Measurements from ENCODE around the gene BFSP1. TPM values are rescaled to one million over a fixed set of nuclear protein-coding genes. Genes with fewer than 3 reads are reported as not detected.

The BFSP1 gene
- total RNA-seq, 2 donors from 2014 or later: 0.14 to 0.20 TPM

GRCh38 chr20:17565169-17565845 is 34.1 kb upstream of the BFSP1 start:
- no peaks in the 10 kb centered on the region for H3K9me3 Mint-ChIP-seq
- no peak for DNase-seq (ENCODE audit: low spot score)

GRCh38 chr20:17562804-17563305 is 31.7 kb upstream of the BFSP1 start:
- ATAC-seq (no peak), DNase-seq (ENCODE audit: low spot score) (no peak)
- peaks cover 15 to 21% of the 10 kb centered on the region in 2 donors for H3K4me1 Mint-ChIP-seq (ENCODE audit: low read depth in 2 of 2)
- no peak overlapping the region for H3K27ac Mint-ChIP-seq
- H3K4me3 Mint-ChIP-seq: no peak overlapping the region
- no peaks in the 10 kb centered on the region for H3K9me3 Mint-ChIP-seq
- H3K36me3 Mint-ChIP-seq: no peaks in the 10 kb centered on the region
- peaks cover 10 to 17% of the 10 kb centered on the region in 2 donors for H3K27me3 Mint-ChIP-seq

More at GRCh38 chr20:17565169-17565845, 34.1 kb upstream of the BFSP1 start:
- Mint-ChIP-seq H3K4me1 (ENCODE audit: low read depth in 2 of 2) (peaks cover 9 to 13% of the 10 kb centered on the region in 2 donors), H3K36me3 (no peaks in the 10 kb centered on the region), H3K27me3 (peaks cover 10 to 18% of the 10 kb centered on the region in 2 donors), H3K4me3 (no peak overlapping the region), H3K27ac (no peak overlapping the region)
- no peak for ATAC-seq

GRCh38 chr20:17560344-17561074 is 29.3 kb upstream of the BFSP1 start:
- DNase-seq (ENCODE audit: low spot score) (no peak), ATAC-seq (peak in 1 of 2 donors; percentile 60)
- no peak overlapping the region for H3K4me3 Mint-ChIP-seq
- peaks cover 7 to 15% of the 10 kb centered on the region in 2 donors for H3K27me3 Mint-ChIP-seq
- no peaks in the 10 kb centered on the region for H3K9me3 Mint-ChIP-seq
- no peak overlapping the region for H3K27ac Mint-ChIP-seq
- H3K36me3 Mint-ChIP-seq: no peaks in the 10 kb centered on the region
- H3K4me1 Mint-ChIP-seq (ENCODE audit: low read depth in 2 of 2): peaks cover 15 to 21% of the 10 kb centered on the region in 2 donors

GRCh38 chr20:17559338-17559737 is 28.2 kb upstream of the BFSP1 start:
- Mint-ChIP-seq H3K4me1 (ENCODE audit: low read depth in 2 of 2) (peaks cover 15 to 21% of the 10 kb centered on the region in 2 donors), H3K27ac (no peak overlapping the region), H3K27me3 (peaks cover 7 to 12% of the 10 kb centered on the region in 2 donors), H3K4me3 (no peak overlapping the region), H3K36me3 (no peaks in the 10 kb centered on the region), H3K9me3 (no peaks in the 10 kb centered on the region)
- DNase-seq (ENCODE audit: low spot score): no peak
- ATAC-seq: no peak

- DNase-seq (ENCODE audit: low spot score) (no peak), ATAC-seq (no peak)
- Mint-ChIP-seq H3K9me3 (no peaks in the 10 kb centered on the region), H3K36me3 (no peaks in the 10 kb centered on the region), H3K27me3 (peaks cover 7 to 11% of the 10 kb centered on the region in 2 donors), H3K27ac (no peak overlapping the region), H3K4me1 (ENCODE audit: low read depth in 2 of 2) (peaks cover 15 to 21% of the 10 kb centered on the region in 2 donors), H3K4me3 (no peak overlapping the region)
These were observed 27.7 kb upstream of the BFSP1 start for GRCh38 chr20:17558941-17559304.

GRCh38 chr20:17558154-17558940 is 27.2 kb upstream of the BFSP1 start:
- H3K27ac Mint-ChIP-seq: no peak overlapping the region
- peaks cover 7 to 10% of the 10 kb centered on the region in 2 donors for H3K27me3 Mint-ChIP-seq
- no peak for DNase-seq (ENCODE audit: low spot score)
- ATAC-seq: peak in 1 of 2 donors; percentile 62
- peaks cover 15 to 21% of the 10 kb centered on the region in 2 donors for H3K4me1 Mint-ChIP-seq (ENCODE audit: low read depth in 2 of 2)
- H3K4me3 Mint-ChIP-seq: no peak overlapping the region
- no peaks in the 10 kb centered on the region for H3K36me3 Mint-ChIP-seq
- H3K9me3 Mint-ChIP-seq: no peaks in the 10 kb centered on the region

- ATAC-seq: no peak
- no peak overlapping the region for H3K27ac Mint-ChIP-seq
- H3K9me3 Mint-ChIP-seq: no peaks in the 10 kb centered on the region
- peaks cover 15 to 21% of the 10 kb centered on the region in 2 donors for H3K4me1 Mint-ChIP-seq (ENCODE audit: low read depth in 2 of 2)
- H3K4me3 Mint-ChIP-seq: no peak overlapping the region
- H3K36me3 Mint-ChIP-seq: no peaks in the 10 kb centered on the region
- DNase-seq (ENCODE audit: low spot score): no peak
- peaks cover 7 to 10% of the 10 kb centered on the region in 2 donors for H3K27me3 Mint-ChIP-seq
These were observed 26.5 kb upstream of the BFSP1 start for GRCh38 chr20:17557675-17558006.

GRCh38 chr20:17556837-17557674 is 25.9 kb upstream of the BFSP1 start:
- DNase-seq (ENCODE audit: low spot score): no peak
- peaks cover 15 to 21% of the 10 kb centered on the region in 2 donors for H3K4me1 Mint-ChIP-seq (ENCODE audit: low read depth in 2 of 2)
- no peak overlapping the region for H3K27ac Mint-ChIP-seq
- ATAC-seq: no peak
- H3K36me3 Mint-ChIP-seq: no peaks in the 10 kb centered on the region
- no peak overlapping the region for H3K4me3 Mint-ChIP-seq
- H3K27me3 Mint-ChIP-seq: peaks cover 7 to 10% of the 10 kb centered on the region in 2 donors
- H3K9me3 Mint-ChIP-seq: no peaks in the 10 kb centered on the region

- peaks cover 4 to 11% of the 10 kb centered on the region in 2 donors for H3K4me1 Mint-ChIP-seq (ENCODE audit: low read depth in 2 of 2)
- H3K27ac Mint-ChIP-seq: no peak overlapping the region
- no peak overlapping the region for H3K4me3 Mint-ChIP-seq
- no peak for ATAC-seq
- no peaks in the 10 kb centered on the region for H3K36me3 Mint-ChIP-seq
- DNase-seq (ENCODE audit: low spot score): no peak
- H3K27me3 Mint-ChIP-seq: peaks cover 1 to 2% of the 10 kb centered on the region in 2 donors
- no peaks in the 10 kb centered on the region for H3K9me3 Mint-ChIP-seq
These were observed 23.9 kb upstream of the BFSP1 start for GRCh38 chr20:17555106-17555505.

GRCh38 chr20:17549131-17549530 is 18.0 kb upstream of the BFSP1 start:
- no peaks in the 10 kb centered on the region for H3K9me3 Mint-ChIP-seq
- H3K4me1 Mint-ChIP-seq (ENCODE audit: low read depth in 2 of 2): no peaks in the 10 kb centered on the region
- H3K36me3 Mint-ChIP-seq: no peaks in the 10 kb centered on the region
- no peak overlapping the region for H3K27ac Mint-ChIP-seq
- H3K27me3 Mint-ChIP-seq: peaks cover 6 to 12% of the 10 kb centered on the region in 2 donors
- DNase-seq (ENCODE audit: low spot score): no peak
- no peak for ATAC-seq
- no peak overlapping the region for H3K4me3 Mint-ChIP-seq

- no peak for DNase-seq (ENCODE audit: low spot score)
- Mint-ChIP-seq H3K27me3 (peaks cover 24 to 31% of the 10 kb centered on the region in 2 donors), H3K4me3 (no peak overlapping the region), H3K4me1 (ENCODE audit: low read depth in 2 of 2) (no peaks in the 10 kb centered on the region), H3K27ac (no peak overlapping the region), H3K9me3 (no peaks in the 10 kb centered on the region), H3K36me3 (no peaks in the 10 kb centered on the region)
- no peak for ATAC-seq
These were observed 13.9 kb upstream of the BFSP1 start for GRCh38 chr20:17545127-17545526.

- H3K4me3 Mint-ChIP-seq: no peak overlapping the region
- no peak for DNase-seq (ENCODE audit: low spot score)
- no peak for ATAC-seq
- H3K27ac Mint-ChIP-seq: peak overlapping the region in 1 of 2 donors; percentile 8
- H3K4me1 Mint-ChIP-seq (ENCODE audit: low read depth in 2 of 2): peaks cover 0 to 2% of the 10 kb centered on the region in 2 donors
- no peaks in the 10 kb centered on the region for H3K36me3 Mint-ChIP-seq
- no peaks in the 10 kb centered on the region for H3K9me3 Mint-ChIP-seq
- H3K27me3 Mint-ChIP-seq: peaks cover 23 to 28% of the 10 kb centered on the region in 2 donors
These were observed 12.5 kb upstream of the BFSP1 start for GRCh38 chr20:17543531-17544131.

- no peak overlapping the region for H3K27ac Mint-ChIP-seq
- ATAC-seq: no peak
- peaks cover 0 to 3% of the 10 kb centered on the region in 2 donors for H3K4me1 Mint-ChIP-seq (ENCODE audit: low read depth in 2 of 2)
- no peaks in the 10 kb centered on the region for H3K36me3 Mint-ChIP-seq
- no peak for DNase-seq (ENCODE audit: low spot score)
- H3K4me3 Mint-ChIP-seq: no peak overlapping the region
- no peaks in the 10 kb centered on the region for H3K9me3 Mint-ChIP-seq
- peaks cover 23 to 28% of the 10 kb centered on the region in 2 donors for H3K27me3 Mint-ChIP-seq
These were observed 11.8 kb upstream of the BFSP1 start for GRCh38 chr20:17542993-17543412.

Data from natural killer cell treated with Interleukin-12 subunit alpha and Interleukin-12 subunit beta and Interleukin-15 and Interleukin-18, amount 100 ng/mL, for 72 hours (primary cell).